SH-SY5Y (cell line): ENCODE results near the gene GALNT13.

Experiments
- GATA2 ChIP-seq: IDR thresholded peaks from 2 replicates; pipeline ENCODE4 v1.6.1; 2011; ENCODE audit warnings: mild to moderate bottlenecking, low read depth, low read length
- GATA3 ChIP-seq: IDR thresholded peaks from 2 replicates; pipeline ENCODE4 v1.6.1; 2011; ENCODE audit warnings: low read depth, mild to moderate bottlenecking, low read length, moderate library complexity

DNA sequence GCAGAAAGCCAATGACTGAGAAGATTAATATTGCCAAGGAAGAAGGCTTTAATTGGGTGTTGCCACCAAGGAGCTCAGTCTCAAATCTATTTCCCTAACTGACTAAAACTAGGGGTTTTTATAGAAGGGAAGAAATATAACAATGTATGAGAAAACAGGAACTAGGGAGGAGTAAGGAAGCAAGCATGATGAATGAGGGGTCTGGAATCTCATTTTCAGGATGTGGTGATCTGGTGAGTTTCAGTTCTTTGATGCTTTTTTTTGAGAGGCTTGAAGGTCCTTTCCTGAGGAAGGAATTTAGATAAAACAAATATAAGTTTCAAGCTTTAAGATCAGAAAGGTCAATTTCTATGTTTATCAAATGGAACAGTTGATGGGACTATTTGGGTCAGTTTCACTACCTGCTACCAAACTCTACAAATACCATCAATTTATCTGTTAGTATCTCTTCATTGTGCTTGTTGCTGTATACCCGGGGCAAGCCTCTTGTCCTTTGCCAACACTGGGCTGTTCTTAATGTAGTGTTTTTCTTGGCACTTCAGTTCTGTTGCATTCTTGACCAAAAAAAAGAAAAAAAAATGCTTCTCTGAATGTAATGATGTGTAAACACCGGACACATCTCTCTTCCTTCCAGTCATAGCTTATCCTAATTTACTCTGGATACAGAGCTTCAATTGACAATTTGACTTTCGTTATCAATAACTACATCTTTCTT is 357.0 kb downstream of the GALNT13 start:
- TF ChIP-seq GATA3 (no peak), GATA2 (no peak)
